Stimulated activated naive CD8-positive, alpha-beta T cell treated with anti-CD3 and anti-CD28 coated beads, Interleukin-15, amount 100 ng/mL, for 72 hours (primary cell): Measurements from ENCODE around the gene PXMP4.
A peak's percentile ranks its signal among the peaks of the same experiment; 100 is the strongest.

Source experiments
- ATAC-seq: fragments of 150-1000 bp; cut with Tn5 transposase; 2 replicates; pipeline ENCODE4 v1.10.0; 2021; ENCODE audit warnings: mild to moderate bottlenecking, moderate library complexity
- DNase-seq, 2 donors: peaks; one replicate each; pipeline ENCODE4 v3.0.0; 2021 to 2022
- H3K27ac Mint-ChIP-seq, 2 donors: one replicate each; pipeline ENCODE4 v1.8.0; 2022; ENCODE audit warnings: mild to moderate bottlenecking in 2 of 2, mixed read lengths in 2 of 2, moderate library complexity in 2 of 2
- H3K27me3 Mint-ChIP-seq: one replicate; pipeline ENCODE4 v1.8.0; 2022; ENCODE audit warnings: mixed read lengths
- H3K4me1 Mint-ChIP-seq: one replicate; pipeline ENCODE4 v1.8.0; 2022; ENCODE audit warnings: mild to moderate bottlenecking, mixed read lengths
- H3K4me3 Mint-ChIP-seq, 2 donors: one replicate each; pipeline ENCODE4 v1.8.0; 2022; ENCODE audit warnings: mild to moderate bottlenecking in 2 of 2, mixed read lengths in 2 of 2, moderate library complexity in 1 of 2
- H3K9me3 Mint-ChIP-seq, 2 donors: one replicate each; pipeline ENCODE4 v1.8.0; 2022; ENCODE audit warnings: mixed read lengths in 2 of 2

PXMP4 gene

GRCh38 chr20:33685328-33686099, 34.6 kb downstream of the PXMP4 start:
- H3K4me1 Mint-ChIP-seq: peaks cover 89% of the 10 kb centered on the region
- H3K9me3 Mint-ChIP-seq: no peaks in the 10 kb centered on the region
- peak overlapping the region; percentile 93 to 96 for H3K27ac Mint-ChIP-seq
- H3K27me3 Mint-ChIP-seq: no peaks in the 10 kb centered on the region
- peak; percentile 64 to 68 for DNase-seq
- ATAC-seq: peak; percentile 69
- peak overlapping the region; percentile 86 to 95 for H3K4me3 Mint-ChIP-seq

GRCh38 chr20:33684533-33685327, 35.4 kb downstream of the PXMP4 start:
- H3K27me3 Mint-ChIP-seq: no peaks in the 10 kb centered on the region
- no peaks in the 10 kb centered on the region for H3K9me3 Mint-ChIP-seq
- H3K27ac Mint-ChIP-seq: peak overlapping the region; percentile 93 to 96
- ATAC-seq (no peak), DNase-seq (no peak)
- H3K4me1 Mint-ChIP-seq: peaks cover 89% of the 10 kb centered on the region
- peak overlapping the region; percentile 86 to 95 for H3K4me3 Mint-ChIP-seq

- ATAC-seq: no peak
- Mint-ChIP-seq H3K9me3 (no peaks in the 10 kb centered on the region), H3K4me3 (peak overlapping the region; percentile 52 to 67), H3K4me1 (peaks cover 77% of the 10 kb centered on the region), H3K27me3 (no peaks in the 10 kb centered on the region), H3K27ac (peak overlapping the region; percentile 65 to 94)
- no peak for DNase-seq
Observed at GRCh38 chr20:33681728-33682353, 38.3 kb downstream of the PXMP4 start.

- H3K27ac Mint-ChIP-seq: peak overlapping the region in 1 of 2 donors; percentile 65
- DNase-seq (no peak), ATAC-seq (no peak)
- H3K27me3 Mint-ChIP-seq: no peaks in the 10 kb centered on the region
- peaks cover 76% of the 10 kb centered on the region for H3K4me1 Mint-ChIP-seq
- H3K4me3 Mint-ChIP-seq: peak overlapping the region in 1 of 2 donors; percentile 67
- no peaks in the 10 kb centered on the region for H3K9me3 Mint-ChIP-seq
Observed at GRCh38 chr20:33681288-33681687, 38.8 kb downstream of the PXMP4 start.

GRCh38 chr20:33680686-33681085, 39.4 kb downstream of the PXMP4 start:
- ATAC-seq: no peak
- H3K27ac Mint-ChIP-seq: peak overlapping the region in 1 of 2 donors; percentile 46
- peak overlapping the region in 1 of 2 donors; percentile 39 for H3K4me3 Mint-ChIP-seq
- no peak for DNase-seq
- H3K9me3 Mint-ChIP-seq: no peaks in the 10 kb centered on the region
- H3K27me3 Mint-ChIP-seq: no peaks in the 10 kb centered on the region
- H3K4me1 Mint-ChIP-seq: peaks cover 82% of the 10 kb centered on the region

GRCh38 chr20:33679758-33680485, 40.2 kb downstream of the PXMP4 start:
- Mint-ChIP-seq H3K27ac (peak overlapping the region in 1 of 2 donors; percentile 54), H3K4me3 (peak overlapping the region; percentile 19 to 67), H3K27me3 (no peaks in the 10 kb centered on the region), H3K9me3 (no peaks in the 10 kb centered on the region), H3K4me1 (peaks cover 81% of the 10 kb centered on the region)
- ATAC-seq: peak; percentile 82
- DNase-seq: peak; percentile 55 to 69

- H3K27ac Mint-ChIP-seq: no peak overlapping the region
Observed at GRCh38 chr20:33677991-33678702, 42.0 kb downstream of the PXMP4 start.

GRCh38 chr20:33676652-33677645, 43.2 kb downstream of the PXMP4 start:
- Mint-ChIP-seq H3K27ac (peak overlapping the region in 1 of 2 donors; percentile 79), H3K4me1 (peaks cover 81% of the 10 kb centered on the region), H3K4me3 (no peak overlapping the region), H3K9me3 (no peaks in the 10 kb centered on the region), H3K27me3 (no peaks in the 10 kb centered on the region)
- ATAC-seq (no peak), DNase-seq (no peak)

More at GRCh38 chr20:33677991-33678702, 42.0 kb downstream of the PXMP4 start:
- ATAC-seq (no peak), DNase-seq (no peak)
- peak overlapping the region in 1 of 2 donors; percentile 69 for H3K4me3 Mint-ChIP-seq
- peaks cover 82% of the 10 kb centered on the region for H3K4me1 Mint-ChIP-seq
- no peaks in the 10 kb centered on the region for H3K27me3 Mint-ChIP-seq
- no peaks in the 10 kb centered on the region for H3K9me3 Mint-ChIP-seq

- H3K4me1 Mint-ChIP-seq: peaks cover 73% of the 10 kb centered on the region
- no peaks in the 10 kb centered on the region for H3K9me3 Mint-ChIP-seq
- H3K4me3 Mint-ChIP-seq: peak overlapping the region in 1 of 2 donors; percentile 28
- no peak for ATAC-seq
- no peaks in the 10 kb centered on the region for H3K27me3 Mint-ChIP-seq
- H3K27ac Mint-ChIP-seq: no peak overlapping the region
- DNase-seq: no peak
Observed at GRCh38 chr20:33676121-33676520, 44.0 kb downstream of the PXMP4 start.

- Mint-ChIP-seq H3K4me1 (peaks cover 65% of the 10 kb centered on the region), H3K27me3 (no peaks in the 10 kb centered on the region), H3K4me3 (peak overlapping the region; percentile 55 to 73), H3K9me3 (no peaks in the 10 kb centered on the region), H3K27ac (no peak overlapping the region)
- DNase-seq (no peak), ATAC-seq (no peak)
Observed at GRCh38 chr20:33675136-33675959, 44.8 kb downstream of the PXMP4 start.

- DNase-seq (peak; percentile 52 to 67), ATAC-seq (peak; percentile 79)
- Mint-ChIP-seq H3K4me3 (peak within 1 kb of the TSS; percentile 85 to 86), H3K27ac (peak within 1 kb of the TSS; percentile 36 to 82), H3K9me3 (no peaks in the 10 kb centered on the region), H3K27me3 (no peaks in the 10 kb centered on the region), H3K4me1 (peaks cover 64% of the 10 kb centered on the region)
Observed at GRCh38 chr20:33674294-33675135, 45.6 kb downstream of the PXMP4 start, which contains the start of gene NECAB3. Gene NECAB3 (minus strand): TSS chr20:33674428. CDS start chr20:33674352, 76 bp downstream.
